K562 (cell line): ENCODE measurements around the gene CHCHD5.

Experiments
- ESRRA ChIP-seq: fragments of 450-650 bp; IDR thresholded peaks from 2 replicates; pipeline ENCODE4 v1.6.1; 2014; ENCODE audit warnings: low read depth, mild to moderate bottlenecking, moderate library complexity, borderline replicate concordance
- KDM1A ChIP-seq, 2 experiments: fragments of 450-650 bp; IDR thresholded peaks; 2 replicates each; pipeline ENCODE4 v1.6.1; 2016; ENCODE audit warnings: mild to moderate bottlenecking in 2 of 2
- NCOA6 ChIP-seq: fragments of 450-650 bp; IDR thresholded peaks from 2 replicates; pipeline ENCODE4 v1.6.1; 2017; ENCODE audit warnings: mild to moderate bottlenecking
- TOE1 ChIP-seq, 2 experiments: fragments of 450-650 bp in 1 of 2; sonication (generic) in 1 of 2; formaldehyde crosslinking in 1 of 2; IDR thresholded peaks; 2 replicates each; pipeline versions ENCODE4 v1.7.1 to v1.8.0; 2016 to 2022; ENCODE audit warnings: borderline replicate concordance in 2 of 2, mild to moderate bottlenecking in 2 of 2, antibody characterized with exemption in 1 of 2, inconsistent platforms in 1 of 2, low read depth in 1 of 2, missing genetic modification reagents in 1 of 2, moderate library complexity in 1 of 2
- ZKSCAN1 ChIP-seq: fragments of 150-350 bp; IDR thresholded peaks from 2 replicates; pipeline ENCODE4 v1.6.1; 2016; ENCODE audit warnings: low read depth, low read length
- TF ChIP-seq, protein P1 (sequence below), 3 experiments: IDR thresholded peaks in 2 of 3; conservative IDR thresholded peaks in 1 of 3; 2 replicates each; pipeline ENCODE4 v1.5.1; 2011 to 2012; ENCODE audit warnings: low read length in 3 of 3, mild to moderate bottlenecking in 3 of 3, control low read depth in 2 of 3, improper control_type of control experiment in 1 of 3, inconsistent platforms in 1 of 3, low read depth in 1 of 3, mixed read lengths in 1 of 3, moderate library complexity in 1 of 3; ENCODE audit not compliant: insufficient read depth in 2 of 3
- TF ChIP-seq, protein P2 (sequence below), 2 experiments: fragments of 250-450 bp in 1 of 2; fragments of 450-650 bp in 1 of 2; sonication (Bioruptor Pico) in 1 of 2; IDR thresholded peaks; 2 replicates each; pipeline versions ENCODE4 v1.6.1 to v1.8.0; 2016 to 2021; ENCODE audit warnings: mild to moderate bottlenecking in 2 of 2, moderate library complexity in 2 of 2, missing compliant biosample characterization in 1 of 2, missing genetic modification characterization in 1 of 2
- TF ChIP-seq, protein P3 (sequence below): sonication (generic); formaldehyde crosslinking; IDR thresholded peaks from 2 replicates; pipeline ENCODE4 v1.8.1; 2023; ENCODE audit warnings: mild to moderate bottlenecking, missing genetic modification reagents

DNA sequence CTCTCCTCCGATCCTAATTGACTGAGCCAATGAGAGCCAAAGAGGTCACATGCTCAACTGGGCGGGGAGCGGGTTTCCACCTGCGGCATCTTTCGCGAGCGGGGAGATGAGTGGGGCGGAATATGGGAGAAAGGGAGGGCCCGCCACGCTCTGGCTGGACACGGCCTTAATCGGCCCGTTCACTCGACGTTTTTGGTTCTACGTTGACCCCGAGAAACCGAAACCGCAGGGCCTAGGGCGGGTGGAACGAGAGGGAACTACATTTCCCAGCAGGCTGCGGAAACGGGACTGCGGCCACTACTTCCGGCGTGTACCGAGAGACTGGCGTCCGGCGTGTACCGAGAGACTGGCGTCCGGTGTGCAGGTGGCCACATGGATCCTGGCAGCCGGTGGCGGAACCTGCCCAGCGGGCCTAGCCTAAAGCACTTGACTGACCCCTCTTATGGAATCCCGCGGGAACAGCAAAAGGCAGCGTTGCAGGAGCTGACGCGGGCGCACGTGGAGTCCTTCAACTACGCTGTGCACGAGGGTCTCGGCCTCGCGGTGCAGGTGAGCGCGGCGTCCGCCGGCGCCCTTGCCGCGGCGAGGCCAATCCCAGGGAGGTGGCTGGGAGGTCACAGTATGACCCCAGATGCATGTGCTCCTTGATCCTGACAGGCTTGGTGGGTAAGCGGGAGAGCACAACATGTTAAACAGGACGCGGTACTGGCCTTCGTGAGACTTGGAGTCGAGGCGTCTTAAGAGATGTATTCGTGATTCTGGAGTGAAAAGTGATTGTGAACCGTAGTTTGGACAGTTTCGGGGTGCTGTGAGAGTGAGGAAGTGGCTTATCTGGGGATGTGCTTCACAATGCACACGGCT is 42.1 kb upstream of the CHCHD5 start, which contains the start of gene POLR1B:
- no peak for TF ChIP-seq NCOA6
- TF ChIP-seq, protein P1, sequence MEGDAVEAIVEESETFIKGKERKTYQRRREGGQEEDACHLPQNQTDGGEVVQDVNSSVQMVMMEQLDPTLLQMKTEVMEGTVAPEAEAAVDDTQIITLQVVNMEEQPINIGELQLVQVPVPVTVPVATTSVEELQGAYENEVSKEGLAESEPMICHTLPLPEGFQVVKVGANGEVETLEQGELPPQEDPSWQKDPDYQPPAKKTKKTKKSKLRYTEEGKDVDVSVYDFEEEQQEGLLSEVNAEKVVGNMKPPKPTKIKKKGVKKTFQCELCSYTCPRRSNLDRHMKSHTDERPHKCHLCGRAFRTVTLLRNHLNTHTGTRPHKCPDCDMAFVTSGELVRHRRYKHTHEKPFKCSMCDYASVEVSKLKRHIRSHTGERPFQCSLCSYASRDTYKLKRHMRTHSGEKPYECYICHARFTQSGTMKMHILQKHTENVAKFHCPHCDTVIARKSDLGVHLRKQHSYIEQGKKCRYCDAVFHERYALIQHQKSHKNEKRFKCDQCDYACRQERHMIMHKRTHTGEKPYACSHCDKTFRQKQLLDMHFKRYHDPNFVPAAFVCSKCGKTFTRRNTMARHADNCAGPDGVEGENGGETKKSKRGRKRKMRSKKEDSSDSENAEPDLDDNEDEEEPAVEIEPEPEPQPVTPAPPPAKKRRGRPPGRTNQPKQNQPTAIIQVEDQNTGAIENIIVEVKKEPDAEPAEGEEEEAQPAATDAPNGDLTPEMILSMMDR (IDR thresholded peaks at IDR 0.05 in 2 of 3, conservative IDR thresholded peaks at IDR 0.05 in 1 of 3; ENCODE audit: insufficient read depth in 2 of 3, low read depth in 1 of 3, low read length in 3 of 3), result no peak
- TF ChIP-seq, protein P2, sequence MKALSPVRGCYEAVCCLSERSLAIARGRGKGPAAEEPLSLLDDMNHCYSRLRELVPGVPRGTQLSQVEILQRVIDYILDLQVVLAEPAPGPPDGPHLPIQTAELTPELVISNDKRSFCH (CRISPR knock-in tag; IDR thresholded peaks at IDR 0.05), result no peak
- TF ChIP-seq, protein P2 (tag; IDR thresholded peaks at IDR 0.05), result 0 out of 2 replicates have a peak, but pooled peaks have one; percentile 40
- peak; percentile 48; the same call in 1 of the 2 replicates for TF ChIP-seq ZKSCAN1
- peak; percentile 88; the same call in 1 of the 2 replicates for TF ChIP-seq TOE1 (IDR thresholded peaks at IDR 0.05; ENCODE audit: borderline replicate concordance)
- peak; percentile 76; the same call in 1 of the 2 replicates for TF ChIP-seq TOE1 (CRISPR knock-in tag; IDR thresholded peaks at IDR 0.05; ENCODE audit: borderline replicate concordance, low read depth)
- peak; percentile 89 for TF ChIP-seq ESRRA
- TF ChIP-seq KDM1A (IDR thresholded peaks at IDR 0.05), result peak in 1 of 2 experiments; percentile 100; a peak in 2 of 4 replicates
- TF ChIP-seq, protein P3, sequence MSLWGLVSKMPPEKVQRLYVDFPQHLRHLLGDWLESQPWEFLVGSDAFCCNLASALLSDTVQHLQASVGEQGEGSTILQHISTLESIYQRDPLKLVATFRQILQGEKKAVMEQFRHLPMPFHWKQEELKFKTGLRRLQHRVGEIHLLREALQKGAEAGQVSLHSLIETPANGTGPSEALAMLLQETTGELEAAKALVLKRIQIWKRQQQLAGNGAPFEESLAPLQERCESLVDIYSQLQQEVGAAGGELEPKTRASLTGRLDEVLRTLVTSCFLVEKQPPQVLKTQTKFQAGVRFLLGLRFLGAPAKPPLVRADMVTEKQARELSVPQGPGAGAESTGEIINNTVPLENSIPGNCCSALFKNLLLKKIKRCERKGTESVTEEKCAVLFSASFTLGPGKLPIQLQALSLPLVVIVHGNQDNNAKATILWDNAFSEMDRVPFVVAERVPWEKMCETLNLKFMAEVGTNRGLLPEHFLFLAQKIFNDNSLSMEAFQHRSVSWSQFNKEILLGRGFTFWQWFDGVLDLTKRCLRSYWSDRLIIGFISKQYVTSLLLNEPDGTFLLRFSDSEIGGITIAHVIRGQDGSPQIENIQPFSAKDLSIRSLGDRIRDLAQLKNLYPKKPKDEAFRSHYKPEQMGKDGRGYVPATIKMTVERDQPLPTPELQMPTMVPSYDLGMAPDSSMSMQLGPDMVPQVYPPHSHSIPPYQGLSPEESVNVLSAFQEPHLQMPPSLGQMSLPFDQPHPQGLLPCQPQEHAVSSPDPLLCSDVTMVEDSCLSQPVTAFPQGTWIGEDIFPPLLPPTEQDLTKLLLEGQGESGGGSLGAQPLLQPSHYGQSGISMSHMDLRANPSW (CRISPR knock-in tag), result peak; percentile 91
